Sciatic nerve (tissue), 2 donors: ENCODE results near the gene PTCRA. TPM values are rescaled to one million over a fixed set of nuclear protein-coding genes. Genes with fewer than 3 reads are reported as not detected.
"Not testable (repeated sequence)": the region's sequence is repeated elsewhere in the genome, so short reads cannot be mapped to it uniquely, and the experiment has no call there.

Experiments used
- ATAC-seq: fragments of 200-7000 bp; cut with Tn5 transposase; one replicate; pipeline ENCODE4 v1.9.1; 2020; ENCODE audit warnings: mild to moderate bottlenecking, moderate library complexity
- DNase-seq: peaks from one replicate; pipeline ENCODE4 v3.0.0-alpha.2; 2020; ENCODE audit warnings: low spot score
- intact Hi-C: fragments of 100-400 bp; cut with DNase I; formaldehyde crosslinking; loops from one replicate; pipeline ENCODE4 v1.14.2; 2022
- total RNA-seq: library from RNA; stranded (reverse); fragmentation: NEBNext Ultra II Directional; extraction: Animal tissue kit (Norgen Biotek cat#: 25700); gene quantifications from one replicate; pipeline ENCODE4 v1.2.1, GENCODE V29; 2021
- donor health status: DM: no; HTN: no; CAD: no.
- donor health status: DM: no; HTN: no; CAD: no.

The PTCRA gene
- total RNA-seq, 1 donor from 2014 or later: 0.40 TPM

GRCh38 chr6:42899871-42900270, 16.0 kb upstream of the PTCRA start:
- no peak for DNase-seq
- ATAC-seq: no peak
- intact Hi-C loops: loop anchor here (5.0 kb wide), 1 partner anchor 242 kb away; no protein-coding TSS in a partner anchor

GRCh38 chr6:42901538-42901957, 14.3 kb upstream of the PTCRA start:
- peak; percentile 79 for DNase-seq
- peak; percentile 95 for ATAC-seq
- intact Hi-C loops: loop anchor here (5.0 kb wide), 1 partner anchor 241 kb away; no protein-coding TSS in a partner anchor

GRCh38 chr6:42902429-42903263, 13.2 kb upstream of the PTCRA start:
- DNase-seq, ATAC-seq: not testable (repeated sequence)
- intact Hi-C loops: loop anchor here (5.0 kb wide), 1 partner anchor 240 kb away; no protein-coding TSS in a partner anchor

- DNase-seq (no peak), ATAC-seq (no peak)
- intact Hi-C loops: loop anchor here (5.0 kb wide), 1 partner anchor 238 kb away; no protein-coding TSS in a partner anchor
Measured at GRCh38 chr6:42904467-42904866, 11.4 kb upstream of the PTCRA start.

GRCh38 chr6:42907336-42907735, 8.5 kb upstream of the PTCRA start:
- no peak for ATAC-seq
- intact Hi-C loops: loop anchor here (5.0 kb wide), 1 partner anchor 245 kb away; no protein-coding TSS in a partner anchor
- DNase-seq: no peak

GRCh38 chr6:42909835-42910234, 6.0 kb upstream of the PTCRA start:
- intact Hi-C loops: loop anchor here (5.0 kb wide), 1 partner anchor 242 kb away; no protein-coding TSS in a partner anchor
- DNase-seq: no peak
- no peak for ATAC-seq

GRCh38 chr6:42911171-42912021, 4.5 kb upstream of the PTCRA start:
- no peak for ATAC-seq
- no peak for DNase-seq
- intact Hi-C loops: no loop called here

- DNase-seq (no peak), ATAC-seq (no peak)
- intact Hi-C loops: no loop called here
Measured at GRCh38 chr6:42914546-42914945, 1.3 kb upstream of the PTCRA start.

- ATAC-seq: no peak
- intact Hi-C loops: no loop called here
- no peak for DNase-seq
Measured at GRCh38 chr6:42916288-42916687, 435 bp downstream of the PTCRA start.

GRCh38 chr6:42921801-42922200, 5.9 kb downstream of the PTCRA start:
- ATAC-seq (no peak), DNase-seq (no peak)
- intact Hi-C loops: no loop called here

GRCh38 chr6:42923666-42924065, 7.8 kb downstream of the PTCRA start:
- DNase-seq (no peak), ATAC-seq (no peak)
- intact Hi-C loops: no loop called here

GRCh38 chr6:42925248-42925857, 9.5 kb downstream of the PTCRA start:
- no peak for DNase-seq
- ATAC-seq: no peak
- intact Hi-C loops: no loop called here

GRCh38 chr6:42928986-42929820, 13.3 kb downstream of the PTCRA start, which contains the start of gene CNPY3:
TSS of gene CNPY3 (plus strand) at chr6:42929480. CDS start at chr6:42929571, 91 bp downstream.
- intact Hi-C loops: no loop called here
- peak; percentile 94 for DNase-seq
- ATAC-seq: peak; percentile 97

GRCh38 chr6:42929821-42930360, 14.0 kb downstream of the PTCRA start:
- ATAC-seq: peak; percentile 25
- intact Hi-C loops: no loop called here
- peak; percentile 65 for DNase-seq

GRCh38 chr6:42932412-42932811, 16.6 kb downstream of the PTCRA start:
- no peak for ATAC-seq
- DNase-seq: no peak
- intact Hi-C loops: no loop called here

- DNase-seq (no peak), ATAC-seq (no peak)
- intact Hi-C loops: no loop called here
Measured at GRCh38 chr6:42933205-42933604, 17.4 kb downstream of the PTCRA start.

- intact Hi-C loops: no loop called here
Measured at GRCh38 chr6:42935322-42935721, 19.5 kb downstream of the PTCRA start.

GRCh38 chr6:42936398-42936797, 20.5 kb downstream of the PTCRA start:
- DNase-seq: no peak
- intact Hi-C loops: no loop called here
- ATAC-seq: no peak

More at GRCh38 chr6:42935322-42935721, 19.5 kb downstream of the PTCRA start:
- DNase-seq: no peak
- ATAC-seq: no peak
